K562 (cell line): ENCODE measurements around the gene LHPP. TPM values are rescaled to one million over a fixed set of nuclear protein-coding genes. Genes with fewer than 3 reads are reported as not detected.

Source experiments
- BACH1 ChIP-seq: fragments of 200-800 bp; sonication (Bioruptor generic); IDR thresholded peaks from 2 replicates; pipeline ENCODE4 v1.6.1; 2016; ENCODE audit warnings: missing genetic modification characterization, missing compliant biosample characterization
- MED1 ChIP-seq: sonication (generic); formaldehyde crosslinking; IDR thresholded peaks from 2 replicates; pipeline ENCODE4 v1.8.1; 2023; ENCODE audit warnings: missing genetic modification reagents, borderline replicate concordance
- RREB1 ChIP-seq: fragments of 250-450 bp; sonication (Bioruptor Pico); IDR thresholded peaks from 2 replicates; pipeline ENCODE4 v1.4.0; 2020
- THAP7 ChIP-seq: fragments of 250-450 bp; sonication (Bioruptor Pico); IDR thresholded peaks from 2 replicates; pipeline ENCODE4 v1.5.0; 2021
- ZEB2 ChIP-seq: fragments of 450-650 bp; IDR thresholded peaks from 2 replicates; pipeline ENCODE4 v1.6.1; 2016
- ZNF12 ChIP-seq: sonication (generic); formaldehyde crosslinking; IDR thresholded peaks from 2 replicates; pipeline ENCODE4 v1.4.0; 2020; ENCODE audit warnings: mild to moderate bottlenecking, missing genetic modification reagents
- ZNF239 ChIP-seq: fragments of 250-450 bp; sonication (Bioruptor Pico); IDR thresholded peaks from 2 replicates; pipeline ENCODE4 v1.4.0; 2020; ENCODE audit warnings: mild to moderate bottlenecking
- ZNF263 ChIP-seq: sonication (generic); formaldehyde crosslinking; IDR thresholded peaks from 2 replicates; pipeline ENCODE4 v1.8.0; 2022; ENCODE audit warnings: mild to moderate bottlenecking, missing genetic modification reagents, borderline replicate concordance
- ZNF668 ChIP-seq: fragments of 250-450 bp; sonication (Bioruptor Pico); IDR thresholded peaks from 2 replicates; pipeline ENCODE4 v1.8.0; 2022; ENCODE audit warnings: mild to moderate bottlenecking, inconsistent platforms
- polyA plus RNA-seq, 8 experiments: library from polyadenylated mRNA; depleted of rRNA in 4 of 8; stranded (reverse) in 5 of 8; unstranded in 3 of 8; fragments of >200 nt; fragmentation: Nextera tagmentation in 2 of 8; fragmentation: Illumina TruSeq in 1 of 8; extraction: Ambion mirVana in 2 of 8; extraction: Trizol in 1 of 8; gene quantifications; 2 replicates each; pipeline versions ENCODE4 v1.2.1 to v1.2.3, GENCODE V29; 2011 to 2014; ENCODE audit warnings: inconsistent platforms in 1 of 8, missing spikeins in 1 of 8
- total RNA-seq, 7 experiments: library from RNA; depleted of rRNA in 6 of 7; stranded (reverse); fragments of >200 nt in 6 of 7; fragmentation: Illumina TruSeq in 2 of 7; extraction: Trizol in 2 of 7; gene quantifications; 2 replicates each; pipeline versions ENCODE4 v1.2.1 to v1.2.3, GENCODE V29; 2011 to 2021; ENCODE audit warnings: low replicate concordance in 1 of 7

LHPP gene
- total and polyA plus RNA-seq, 9 of the 15 experiments (the other 6 are each of a cell fraction or from before 2014, with no cell fraction given) = 0.34 to 7.4 (median 3.0) TPM

GRCh38 chr10:124663228-124663627 is 201.6 kb downstream of the LHPP start (continued):
- TF ChIP-seq RREB1 (no peak), BACH1 (tag) (no peak), ZNF239 (no peak), ZNF668 (CRISPR knock-in tag) (no peak), MED1 (CRISPR knock-in tag) (no peak), THAP7 (CRISPR knock-in tag) (no peak), ZEB2 (no peak), ZNF12 (CRISPR knock-in tag) (no peak), ZNF263 (CRISPR knock-in tag) (no peak)

Other genes with a start within 250 kb of the LHPP start
- gene OAT, start 42.9 kb upstream of the LHPP start, total RNA-seq (2014; rRNA removed) = 100 and 106 TPM in 2 replicates
- gene OAT, start 42.9 kb upstream of the LHPP start, total RNA-seq (2014; rRNA removed; fragmentation: Illumina TruSeq; extraction: Trizol) = 214 and 230 TPM in 2 replicates
- 139 and 152 TPM in 2 replicates for gene OAT, start 42.9 kb upstream of the LHPP start, total RNA-seq (2015; rRNA removed; fragmentation: Illumina TruSeq; extraction: Trizol)
- 119 and 132 TPM in 2 replicates for gene OAT, start 42.9 kb upstream of the LHPP start, total RNA-seq (2021)
- 160 and 195 TPM in 2 replicates for gene OAT, start 42.9 kb upstream of the LHPP start, polyA plus RNA-seq (2011; rRNA removed)
- gene OAT, start 42.9 kb upstream of the LHPP start, polyA plus RNA-seq (2014; fragmentation: Illumina TruSeq; extraction: Trizol) = 149 and 163 TPM in 2 replicates
- gene OAT, start 42.9 kb upstream of the LHPP start, polyA plus RNA-seq (2014; fragmentation: Nextera tagmentation; extraction: Ambion mirVana) = 100 to 1,000 TPM; 294 to 312 TPM
- gene OAT, start 42.9 kb upstream of the LHPP start, polyA plus RNA-seq (2014; rRNA removed) = 142 and 154 TPM in 2 replicates
- gene NKX1-2, start 11.8 kb upstream of the LHPP start, total RNA-seq (2014; rRNA removed) = not detected in 2 replicates
- gene NKX1-2, start 11.8 kb upstream of the LHPP start, total RNA-seq (2014; rRNA removed; fragmentation: Illumina TruSeq; extraction: Trizol) = not detected in 2 replicates
- not detected in 2 replicates for gene NKX1-2, start 11.8 kb upstream of the LHPP start, total RNA-seq (2015; rRNA removed; fragmentation: Illumina TruSeq; extraction: Trizol)
- 0.04 TPM in 1 of 2 replicates, not detected in the other for gene NKX1-2, start 11.8 kb upstream of the LHPP start, total RNA-seq (2021)
- not detected in 2 replicates for gene NKX1-2, start 11.8 kb upstream of the LHPP start, polyA plus RNA-seq (2011; rRNA removed)
- gene NKX1-2, start 11.8 kb upstream of the LHPP start, polyA plus RNA-seq (2014; fragmentation: Illumina TruSeq; extraction: Trizol) = not detected in 2 replicates
- gene NKX1-2, start 11.8 kb upstream of the LHPP start, polyA plus RNA-seq (2014; fragmentation: Nextera tagmentation; extraction: Ambion mirVana) = not detected
- gene NKX1-2, start 11.8 kb upstream of the LHPP start, polyA plus RNA-seq (2014; rRNA removed) = not detected in 2 replicates